ENCODE measurements around the gene DDX42.

GRCh38 chr17:63843910-63844677 lies 70.1 kb downstream of the DDX42 start:
- TF ChIP-seq CTCF (IDR thresholded peaks at IDR 0.05): no peak
- TF ChIP-seq POLR2AphosphoS5 (IDR thresholded peaks at IDR 0.05): no peak
- TF ChIP-seq POLR2A (IDR thresholded peaks at IDR 0.05): no peak
- no peak for TF ChIP-seq EP300 (IDR thresholded peaks at IDR 0.05)
